HG03520 (cell line): ENCODE measurements around the gene IPO4.

Experiments
- ATAC-seq: cut with Tn5 transposase; IDR thresholded peaks from one replicate; pipeline ENCODE4 v1.9.1; 2021; ENCODE audit warnings: mild to moderate bottlenecking, moderate library complexity; ENCODE audit not compliant: unreplicated experiment

Gene IPO4

GRCh38 chr14:24178399-24179178 is 10.0 kb downstream of the IPO4 start:
- ATAC-seq: no peak

GRCh38 chr14:24177891-24178290 is 10.7 kb downstream of the IPO4 start:
- no peak for ATAC-seq

DNA sequence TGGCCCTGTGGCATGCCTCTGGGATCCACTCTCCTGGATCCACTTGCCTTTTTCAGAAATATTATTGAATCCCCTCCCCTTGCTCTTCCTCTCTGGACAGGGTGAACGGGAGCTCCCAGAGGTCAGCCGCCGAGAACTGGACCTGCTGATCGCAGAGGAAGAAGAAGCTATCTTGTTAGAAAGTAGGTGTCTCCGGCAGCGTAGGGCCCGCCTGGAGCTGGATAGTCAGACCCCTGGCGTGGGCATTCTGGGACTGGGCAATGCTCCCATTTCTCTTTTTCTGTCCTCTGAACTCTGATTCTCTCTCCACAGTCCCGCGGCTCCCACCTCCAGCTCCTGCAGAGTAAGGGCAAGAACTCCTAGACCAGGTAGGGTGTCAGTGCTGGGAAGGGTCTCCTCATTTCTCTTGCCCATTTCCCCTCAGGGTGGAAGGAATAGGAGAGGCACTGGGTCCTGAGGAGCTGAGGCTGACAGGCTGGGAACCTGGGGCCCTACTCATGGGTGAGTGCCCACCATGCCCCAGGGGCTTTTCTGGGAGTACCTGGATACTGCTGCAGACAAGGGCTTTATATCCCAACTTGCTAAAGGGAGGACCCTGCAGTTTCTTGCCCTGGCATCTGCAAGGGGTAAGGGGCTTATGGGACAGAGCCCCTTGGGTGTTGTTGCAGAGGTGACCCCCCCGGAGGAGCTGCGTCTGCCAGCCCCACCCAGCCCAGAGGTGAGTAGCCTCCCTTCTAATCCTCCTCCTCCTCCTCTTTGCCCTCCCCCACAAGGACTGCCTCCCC is 11.4 kb downstream of the IPO4 start:
- ATAC-seq: no peak

- no peak for ATAC-seq
These were observed 12.0 kb downstream of the IPO4 start for GRCh38 chr14:24176599-24176998.

DNA sequence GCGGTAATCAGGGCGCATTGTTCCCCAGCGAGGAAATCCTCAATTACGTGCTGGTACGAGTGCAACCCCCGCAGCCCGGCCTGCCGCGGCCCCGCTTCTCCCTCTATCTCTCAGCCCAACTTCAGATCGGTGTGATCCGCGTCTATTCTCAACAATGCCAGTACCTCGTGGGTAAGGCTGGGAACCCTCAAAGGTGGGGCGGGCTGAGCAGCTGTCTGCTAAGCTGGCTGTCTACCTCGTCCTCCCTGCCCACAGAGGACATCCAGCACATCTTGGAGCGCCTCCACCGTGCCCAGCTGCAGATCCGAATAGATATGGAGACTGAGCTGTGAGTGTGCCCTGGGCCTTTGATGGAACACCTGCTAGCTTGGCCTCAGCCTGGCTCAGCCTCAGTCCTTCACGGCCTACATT is 15.7 kb downstream of the IPO4 start:
- no peak for ATAC-seq

DNA sequence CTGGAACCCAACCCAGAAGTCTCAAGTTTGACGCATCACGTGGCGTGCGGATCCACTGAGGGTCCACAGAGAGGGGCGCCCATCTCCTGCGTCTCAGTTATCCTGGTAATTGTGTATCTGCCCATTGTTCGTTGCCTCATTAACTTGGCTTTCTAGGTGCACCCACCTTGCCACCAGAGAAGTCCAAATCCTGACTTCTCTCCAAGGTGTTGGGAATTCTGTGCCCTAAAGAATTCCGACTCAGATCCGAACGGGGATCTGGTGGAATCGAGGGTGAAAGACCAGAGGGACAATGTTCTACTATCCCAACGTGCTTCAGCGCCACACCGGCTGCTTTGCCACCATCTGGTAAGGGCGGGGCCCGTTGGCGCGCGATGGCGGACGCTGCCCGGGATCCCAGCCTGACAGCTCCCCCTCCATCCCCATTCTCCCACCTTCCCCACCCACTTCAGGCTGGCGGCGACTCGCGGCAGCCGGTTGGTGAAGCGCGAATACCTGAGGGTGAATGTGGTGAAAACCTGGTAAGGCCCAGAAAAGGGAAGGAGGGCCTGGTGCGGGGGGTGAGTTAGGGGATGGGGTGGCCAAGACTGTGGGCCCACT is 16.3 kb downstream of the IPO4 start:
- ATAC-seq: no peak

DNA sequence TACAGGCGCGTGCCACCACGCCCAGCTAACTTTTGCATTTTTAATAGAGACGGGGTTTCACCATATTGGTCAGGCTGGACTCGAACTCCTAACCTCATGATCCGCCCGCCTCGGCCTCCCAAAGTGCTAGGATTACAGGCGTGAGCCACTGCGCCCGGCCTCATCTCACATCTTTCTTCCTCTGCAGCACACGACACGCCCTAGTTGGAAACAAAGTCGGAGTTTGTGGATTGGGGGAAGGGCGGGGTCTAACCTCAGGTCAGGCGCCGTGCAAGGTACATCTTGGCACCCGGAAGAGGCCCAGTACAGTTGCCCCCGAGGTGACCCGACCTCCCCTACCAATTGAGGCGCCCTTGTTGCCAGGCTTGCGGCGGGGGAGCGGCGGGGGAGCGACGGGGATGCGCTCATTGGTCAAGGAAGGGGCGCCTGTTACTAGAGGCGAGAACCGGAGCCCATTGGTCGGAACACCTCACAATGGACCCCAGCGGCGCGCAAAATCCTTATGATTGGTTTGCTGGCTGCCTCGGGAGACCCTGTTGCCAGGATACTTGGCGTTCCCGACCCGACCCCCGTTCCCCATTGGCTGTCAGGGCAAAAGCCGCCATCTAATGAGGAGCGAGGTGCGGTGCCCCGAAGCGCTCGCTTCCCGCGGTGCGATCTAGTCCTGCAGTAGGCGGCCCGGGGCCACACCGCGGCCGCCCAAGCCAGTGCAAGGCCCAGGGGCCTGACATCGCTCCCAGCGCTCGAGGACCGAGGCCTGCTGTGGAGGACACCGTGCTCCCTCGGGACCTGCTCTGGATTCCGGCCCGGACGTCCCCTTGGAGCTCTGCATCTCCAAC is 17.0 kb downstream of the IPO4 start, which contains the start of gene REC8:
Gene REC8, plus strand, starts transcription at position 659 of the 839 bp plus-strand sequence. CDS start 473 bp downstream, outside the sequence.
- peak; percentile 64 for ATAC-seq

- ATAC-seq: no peak
These were observed 21.0 kb downstream of the IPO4 start for GRCh38 chr14:24167469-24168114.

DNA sequence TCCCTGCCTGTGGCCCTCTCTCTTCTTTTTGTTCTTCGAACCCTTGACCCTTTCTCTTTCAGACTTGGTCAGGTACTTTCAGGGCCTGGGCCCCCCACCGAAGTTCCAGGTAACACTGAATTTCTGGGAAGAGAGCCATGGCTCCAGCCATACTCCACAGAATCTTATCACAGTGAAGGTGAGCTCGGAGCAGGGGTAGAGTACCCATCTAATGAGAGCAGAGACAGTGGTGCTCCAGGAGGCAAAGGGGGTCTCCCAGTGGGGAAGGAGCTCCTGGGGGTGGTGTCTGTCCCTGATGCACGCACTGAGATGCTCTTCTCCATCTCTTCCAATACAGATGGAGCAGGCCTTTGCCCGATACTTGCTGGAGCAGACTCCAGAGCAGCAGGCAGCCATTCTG is 22.8 kb downstream of the IPO4 start:
- no peak for ATAC-seq

- ATAC-seq: no peak
These were observed 24.1 kb downstream of the IPO4 start for GRCh38 chr14:24164518-24164991.

- ATAC-seq: no peak
These were observed 26.5 kb downstream of the IPO4 start for GRCh38 chr14:24162093-24162492.

GRCh38 chr14:24160850-24161804 is 27.5 kb downstream of the IPO4 start, which contains the start of gene IRF9:
TSS of gene IRF9 (plus strand) at chr14:24161265. CDS start at chr14:24162145, 880 bp downstream.
- ATAC-seq: peak; percentile 72

DNA sequence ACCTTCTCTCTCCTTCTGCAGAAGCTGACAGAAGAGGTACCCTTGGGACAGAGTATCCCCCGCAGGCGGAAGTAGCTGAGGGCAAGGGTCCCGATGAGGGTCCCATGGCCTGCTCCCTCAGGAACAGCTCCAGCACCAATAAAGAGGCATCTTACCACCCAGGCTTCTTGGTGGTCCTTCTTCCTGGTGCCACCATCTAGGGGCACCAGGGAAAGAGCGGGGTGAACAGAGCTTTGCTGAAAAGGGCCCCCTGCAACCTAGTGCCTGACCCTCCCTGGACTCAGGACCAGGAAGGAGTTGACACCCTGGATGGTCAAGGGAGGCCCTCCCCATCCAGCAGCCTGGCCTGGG is 28.1 kb downstream of the IPO4 start:
- ATAC-seq: no peak

- ATAC-seq: no peak
These were observed 28.7 kb downstream of the IPO4 start for GRCh38 chr14:24159777-24160498.

GRCh38 chr14:24157331-24157730 is 31.3 kb downstream of the IPO4 start:
- ATAC-seq: no peak

DNA sequence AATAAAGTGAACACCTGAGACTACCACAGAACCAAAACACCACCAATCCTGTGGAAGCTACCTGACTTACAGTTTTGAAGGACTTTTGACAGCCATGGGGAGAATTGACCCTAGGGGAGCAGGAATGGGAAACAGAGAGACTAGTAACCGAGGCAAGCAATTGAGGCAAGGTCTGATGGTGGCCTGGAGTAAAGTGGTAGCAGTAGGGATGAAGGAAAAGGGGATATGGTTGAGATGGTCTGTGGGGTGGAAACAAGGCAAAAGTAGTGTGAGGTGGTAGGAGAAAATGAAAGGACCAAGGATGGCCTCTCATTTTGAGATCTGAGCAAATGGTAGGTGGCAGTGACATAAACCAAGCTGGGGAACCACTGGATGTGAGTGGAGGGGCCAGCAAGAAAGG is 31.8 kb downstream of the IPO4 start:
- ATAC-seq: no peak

GRCh38 chr14:24155100-24155499 is 33.5 kb downstream of the IPO4 start:
- ATAC-seq: no peak

DNA sequence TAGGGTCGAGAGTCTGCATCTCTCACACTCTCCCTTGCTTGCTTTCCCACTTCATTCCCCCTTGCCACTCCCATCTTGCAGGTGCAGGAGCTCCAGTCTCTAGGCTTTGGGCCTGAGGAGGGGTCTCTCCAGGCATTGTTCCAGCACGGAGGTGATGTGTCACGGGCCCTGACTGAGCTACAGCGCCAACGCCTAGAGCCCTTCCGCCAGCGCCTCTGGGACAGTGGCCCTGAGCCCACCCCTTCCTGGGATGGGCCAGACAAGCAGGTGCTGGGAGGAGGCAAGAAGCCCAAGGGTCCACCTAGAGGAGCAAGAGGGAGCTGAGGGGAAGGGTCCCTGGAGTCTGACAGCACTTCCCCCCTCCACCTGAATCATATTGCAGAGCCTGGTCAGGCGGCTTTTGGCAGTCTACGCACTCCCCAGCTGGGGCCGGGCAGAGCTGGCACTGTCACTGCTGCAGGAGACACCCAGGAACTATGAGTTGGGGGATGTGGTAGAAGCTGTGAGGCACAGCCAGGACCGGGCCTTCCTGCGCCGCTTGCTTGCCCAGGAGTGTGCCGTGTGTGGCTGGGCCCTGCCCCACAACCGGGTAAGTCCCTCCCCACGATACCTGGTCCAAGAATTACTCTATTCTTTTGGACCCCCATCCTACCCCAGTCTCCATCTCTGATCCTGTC is 37.1 kb downstream of the IPO4 start:
- no peak for ATAC-seq
